Mesothelial cell of epicardium (in vitro differentiated cells): ENCODE data around the gene KDR. TPM values are rescaled to one million over a fixed set of nuclear protein-coding genes. Genes with fewer than 3 reads are reported as not detected.

Experiments
- DNase-seq, 2 experiments: peaks; one replicate each; pipeline ENCODE4 v3.0.0; 2021; ENCODE audit warnings: low spot score in 2 of 2; ENCODE audit not compliant: unreplicated experiment in 2 of 2
- H3K27ac Mint-ChIP-seq: 2 replicates; pipeline ENCODE4 v1.8.0; 2021; ENCODE audit warnings: mixed read lengths
- H3K27me3 Mint-ChIP-seq: 2 replicates; pipeline ENCODE4 v1.8.0; 2021; ENCODE audit warnings: low read depth, mixed read lengths
- H3K36me3 Mint-ChIP-seq: 2 replicates; pipeline ENCODE4 v1.8.0; 2021; ENCODE audit warnings: mixed read lengths
- H3K4me1 Mint-ChIP-seq: 2 replicates; pipeline ENCODE4 v1.8.0; 2021; ENCODE audit warnings: mixed read lengths
- H3K4me3 Mint-ChIP-seq: 2 replicates; pipeline ENCODE4 v1.8.0; 2021; ENCODE audit warnings: mild to moderate bottlenecking, moderate library complexity, mixed read lengths
- H3K9me3 Mint-ChIP-seq: 2 replicates; pipeline ENCODE4 v1.8.0; 2021; ENCODE audit warnings: mixed read lengths
- total RNA-seq: library from RNA; stranded (reverse); gene quantifications from 3 replicates; pipeline ENCODE4 v1.2.1, GENCODE V29; 2021
- TF ChIP-seq, protein P1 (sequence below): fragments of 200-600 bp; sonication (generic); IDR thresholded peaks from one replicate; pipeline ENCODE4 v1.5.0; 2021; ENCODE audit warnings: antibody characterized with exemption; ENCODE audit not compliant: unreplicated experiment

The KDR gene
- total RNA-seq, 1 donor from 2014 or later: 48.5 TPM

DNA sequence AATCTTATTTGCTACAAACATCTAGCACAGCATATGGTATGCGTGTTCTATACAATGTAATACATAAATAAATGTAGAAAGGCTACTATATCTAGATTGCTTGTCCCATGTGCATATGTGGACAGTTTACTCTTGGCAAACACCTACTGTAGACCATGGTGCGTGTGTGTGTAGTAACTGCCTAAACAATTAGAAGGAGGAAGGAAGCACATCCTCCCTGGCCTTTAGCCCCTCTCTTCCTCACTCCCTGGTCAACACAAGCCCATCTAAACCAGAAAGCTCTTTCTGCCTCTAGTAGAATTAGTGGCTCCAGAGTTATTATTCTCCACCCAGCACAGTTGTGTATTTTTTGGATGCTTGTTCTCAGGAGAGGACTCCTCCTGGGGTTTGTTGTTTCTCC lies 73.9 kb downstream of the KDR start:
- H3K27ac Mint-ChIP-seq: no peak overlapping the region
- H3K9me3 Mint-ChIP-seq: peaks cover 20% of the 10 kb centered on the region
- no peak overlapping the region for H3K4me3 Mint-ChIP-seq
- H3K36me3 Mint-ChIP-seq: peaks cover under 1% of the 10 kb centered on the region
- no peak for DNase-seq
- TF ChIP-seq, protein P1, sequence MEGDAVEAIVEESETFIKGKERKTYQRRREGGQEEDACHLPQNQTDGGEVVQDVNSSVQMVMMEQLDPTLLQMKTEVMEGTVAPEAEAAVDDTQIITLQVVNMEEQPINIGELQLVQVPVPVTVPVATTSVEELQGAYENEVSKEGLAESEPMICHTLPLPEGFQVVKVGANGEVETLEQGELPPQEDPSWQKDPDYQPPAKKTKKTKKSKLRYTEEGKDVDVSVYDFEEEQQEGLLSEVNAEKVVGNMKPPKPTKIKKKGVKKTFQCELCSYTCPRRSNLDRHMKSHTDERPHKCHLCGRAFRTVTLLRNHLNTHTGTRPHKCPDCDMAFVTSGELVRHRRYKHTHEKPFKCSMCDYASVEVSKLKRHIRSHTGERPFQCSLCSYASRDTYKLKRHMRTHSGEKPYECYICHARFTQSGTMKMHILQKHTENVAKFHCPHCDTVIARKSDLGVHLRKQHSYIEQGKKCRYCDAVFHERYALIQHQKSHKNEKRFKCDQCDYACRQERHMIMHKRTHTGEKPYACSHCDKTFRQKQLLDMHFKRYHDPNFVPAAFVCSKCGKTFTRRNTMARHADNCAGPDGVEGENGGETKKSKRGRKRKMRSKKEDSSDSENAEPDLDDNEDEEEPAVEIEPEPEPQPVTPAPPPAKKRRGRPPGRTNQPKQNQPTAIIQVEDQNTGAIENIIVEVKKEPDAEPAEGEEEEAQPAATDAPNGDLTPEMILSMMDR: no peak
- no peaks in the 10 kb centered on the region for H3K4me1 Mint-ChIP-seq
- no peaks in the 10 kb centered on the region for H3K27me3 Mint-ChIP-seq

DNA sequence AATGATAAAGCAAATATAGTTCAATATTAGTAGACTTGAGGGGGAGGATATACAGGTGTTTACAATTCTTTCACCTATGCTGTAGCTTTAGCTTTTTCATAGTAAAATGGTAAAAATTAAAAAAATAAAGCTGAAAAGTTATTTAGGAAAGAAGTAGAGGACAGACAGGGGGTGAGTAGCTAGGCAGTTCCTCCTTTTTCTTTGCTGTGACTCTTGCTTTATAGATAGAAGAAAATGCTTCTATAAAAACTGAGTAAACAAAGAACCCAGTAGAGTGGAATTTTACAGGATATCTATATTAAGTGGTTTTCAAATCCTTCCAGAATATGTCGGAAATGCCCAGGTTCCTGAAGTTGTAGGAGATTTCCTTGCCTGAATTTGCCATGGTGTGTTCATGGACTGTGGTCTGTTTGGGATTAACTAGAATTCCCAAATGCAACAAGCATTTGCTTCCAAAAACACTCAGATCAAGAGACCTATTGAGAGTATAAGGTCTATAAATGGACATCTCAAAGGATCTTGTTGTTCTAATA lies 74.9 kb downstream of the KDR start:
- Mint-ChIP-seq H3K4me3 (no peak overlapping the region), H3K36me3 (peaks cover 2% of the 10 kb centered on the region), H3K9me3 (peaks cover 17% of the 10 kb centered on the region), H3K27ac (no peak overlapping the region), H3K27me3 (no peaks in the 10 kb centered on the region), H3K4me1 (no peaks in the 10 kb centered on the region)
- DNase-seq: no peak
- TF ChIP-seq, protein P1: no peak

DNA sequence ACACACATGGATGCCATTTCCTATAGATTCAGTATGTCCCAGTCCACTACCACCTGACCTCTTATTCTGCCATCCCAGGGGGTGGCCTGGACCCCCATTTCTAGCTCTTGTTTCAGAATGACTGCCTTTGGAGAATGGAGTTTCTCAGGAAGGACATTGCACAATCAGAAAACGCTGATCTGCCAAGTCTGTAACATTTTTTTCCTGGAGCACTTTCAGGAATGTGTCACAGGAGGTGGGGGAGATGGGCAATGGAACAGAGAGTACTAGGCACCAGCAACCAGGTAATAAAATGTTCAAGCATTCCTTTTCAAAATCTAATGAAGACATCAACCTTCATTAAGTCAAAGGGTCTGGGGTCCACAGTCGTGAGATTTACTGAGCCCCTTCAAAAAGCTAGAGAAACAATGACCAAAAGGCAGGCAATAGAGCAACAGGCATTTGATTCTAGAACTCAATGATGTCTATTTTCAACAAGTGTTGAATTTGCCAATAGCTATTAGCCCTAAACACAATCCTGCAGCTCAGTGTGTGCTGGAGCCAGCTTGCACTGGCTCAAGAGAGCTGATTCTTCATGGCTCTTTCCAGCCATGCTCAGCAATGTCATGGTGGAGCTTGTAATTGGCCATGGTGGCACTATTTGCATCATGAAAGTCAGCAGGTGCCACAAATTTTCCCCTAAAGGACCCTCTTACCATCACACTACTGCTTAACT lies 87.1 kb downstream of the KDR start:
- no peak overlapping the region for H3K4me3 Mint-ChIP-seq
- peaks cover 9% of the 10 kb centered on the region for H3K36me3 Mint-ChIP-seq
- TF ChIP-seq, protein P1: no peak
- peak overlapping the region; percentile 95 for H3K27ac Mint-ChIP-seq
- no peaks in the 10 kb centered on the region for H3K27me3 Mint-ChIP-seq
- peaks cover 32% of the 10 kb centered on the region for H3K4me1 Mint-ChIP-seq
- DNase-seq: peak in 1 of 2 experiments; percentile 43
- H3K9me3 Mint-ChIP-seq: peaks cover 24% of the 10 kb centered on the region

DNA sequence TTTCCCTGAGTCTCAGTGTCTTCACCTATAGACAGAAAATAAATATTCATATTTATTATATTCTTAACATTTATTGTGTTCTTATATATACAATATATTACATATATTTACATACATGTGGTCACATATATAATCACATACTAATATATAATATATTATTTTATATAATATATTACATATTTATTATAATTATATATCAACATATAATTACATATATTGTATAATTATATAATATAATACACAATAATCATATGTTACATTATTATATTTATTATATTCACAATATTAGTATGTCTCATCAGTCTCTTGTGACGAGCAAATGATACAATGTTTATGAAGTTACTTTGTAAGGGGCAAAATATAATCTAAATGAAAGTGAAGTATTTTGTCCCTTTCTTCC lies 87.7 kb downstream of the KDR start:
- TF ChIP-seq, protein P1: no peak
- H3K27me3 Mint-ChIP-seq: no peaks in the 10 kb centered on the region
- H3K4me3 Mint-ChIP-seq: no peak overlapping the region
- peak overlapping the region; percentile 96 for H3K27ac Mint-ChIP-seq
- H3K36me3 Mint-ChIP-seq: peaks cover 9% of the 10 kb centered on the region
- peaks cover 19% of the 10 kb centered on the region for H3K9me3 Mint-ChIP-seq
- peaks cover 37% of the 10 kb centered on the region for H3K4me1 Mint-ChIP-seq
- no peak for DNase-seq

DNA sequence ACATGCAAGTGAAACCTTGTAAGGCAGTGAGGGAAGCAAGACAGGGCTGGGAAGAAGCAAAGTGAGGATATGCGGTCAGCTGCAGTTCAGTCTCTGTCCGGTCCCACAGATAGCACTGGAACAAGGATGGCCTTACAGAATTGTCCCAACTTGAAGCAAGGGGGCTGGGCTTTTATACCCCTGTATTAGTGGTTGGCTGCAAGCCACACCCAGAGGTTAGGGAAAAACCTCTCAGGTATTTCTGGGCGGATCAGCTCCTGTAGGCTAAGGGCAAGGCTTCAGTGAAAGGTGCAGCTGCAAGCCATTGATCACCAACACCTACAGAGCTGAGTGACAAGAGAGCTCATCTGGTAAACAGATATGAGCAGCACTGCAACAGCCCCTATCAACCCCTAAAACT lies 89.0 kb downstream of the KDR start:
- Mint-ChIP-seq H3K4me1 (peaks cover 42% of the 10 kb centered on the region), H3K4me3 (no peak overlapping the region), H3K27me3 (no peaks in the 10 kb centered on the region), H3K27ac (peak overlapping the region; percentile 91), H3K9me3 (peaks cover 11% of the 10 kb centered on the region), H3K36me3 (peaks cover 9% of the 10 kb centered on the region)
- DNase-seq: no peak
- TF ChIP-seq, protein P1: no peak
